Measurements from ENCODE around the gene PTF1A. TPM values are rescaled to one million over a fixed set of nuclear protein-coding genes. Genes with fewer than 3 reads are reported as not detected.

PTF1A gene
- total RNA-seq, 1 donor from 2014 or later: 50.7 TPM

Other genes starting within 250 kb of the PTF1A start
- 29.1 and 29.8 TPM in 2 replicates for gene MSRB2, start 96.7 kb upstream of the PTF1A start, total RNA-seq
- gene C10orf67, start 152.5 kb downstream of the PTF1A start, total RNA-seq: 0.38 TPM in 1 of 2 replicates, not detected in the other
- 10.2 and 11.9 TPM in 2 replicates for gene OTUD1, start 246.8 kb downstream of the PTF1A start, total RNA-seq

All from progenitor cell of endocrine pancreas (in vitro differentiated cells).